Spleen (tissue), 7 donors: ENCODE results near the gene PLEKHA1.

ENCODE experiments used
- CTCF ChIP-seq, 11 experiments: fragments of 200-600 bp in 7 of 11; fragments of 450-650 bp in 4 of 11; sonication (generic) in 4 of 11; IDR thresholded peaks in 8 of 11; conservative IDR thresholded peaks in 3 of 11; 1 replicate in 7 of 11; 2 replicates in 4 of 11; pipeline versions ENCODE4 v1.4.0 to v1.8.0; 2016 to 2021; ENCODE audit warnings: antibody characterized with exemption in 11 of 11, inconsistent platforms in 4 of 11, mild to moderate bottlenecking in 1 of 11
- POLR2AphosphoS5 ChIP-seq, 3 donors: sonication (generic); formaldehyde crosslinking; IDR thresholded peaks; one replicate each; pipeline ENCODE4 v1.5.1; 2017; ENCODE audit warnings: antibody characterized with exemption in 3 of 3
- donor health status: DM: no; HTN: no; CAD: no; lungs with moderate emphysema.
- donor health status: DM: no; HTN: no; CAD: no.
- donor health status: DM: no; HTN: no; CAD: no.

GRCh38 chr10:122341141-122341810 is 33.2 kb upstream of the PLEKHA1 start:
- TF ChIP-seq CTCF (IDR thresholded peaks at IDR 0.05 in 8 of 11, conservative IDR thresholded peaks at IDR 0.05 in 3 of 11) (no peak), POLR2AphosphoS5 (IDR thresholded peaks at IDR 0.05) (no peak)
